HL-60 (cell line): ENCODE data around the gene ZBTB46.

Source experiments
- DNase-seq, 2 experiments: peaks; one replicate each; pipeline ENCODE4 v3.0.0-alpha.2; 2010 to 2020; ENCODE audit warnings: low read depth in 1 of 2, low spot score in 1 of 2
- H3K27ac ChIP-seq: fragments of 250-450 bp; sonication (Bioruptor Pico); replicated peaks from 2 replicates; pipeline ENCODE4 v1.5.1; 2020; ENCODE audit warnings: mild to moderate bottlenecking, moderate library complexity
- H3K27me3 ChIP-seq: fragments of 250-450 bp; sonication (Bioruptor Pico); 2 replicates; pipeline ENCODE4 v1.5.1; 2021; ENCODE audit warnings: mild to moderate bottlenecking, moderate library complexity; ENCODE audit not compliant: insufficient read depth, poor library complexity, severe bottlenecking
- H3K4me3 ChIP-seq: replicated peaks from 2 replicates; pipeline ENCODE4 v1.5.1; 2011; ENCODE audit warnings: mild to moderate bottlenecking, control low read depth, low read length; ENCODE audit not compliant: insufficient read depth
- CTCF ChIP-seq: IDR thresholded peaks from one replicate; pipeline ENCODE4 v1.5.1; 2011; ENCODE audit warnings: low read length, control low read depth, inconsistent platforms; ENCODE audit not compliant: insufficient read depth
- GABPA ChIP-seq: IDR thresholded peaks from 2 replicates; pipeline ENCODE4 v1.6.1; 2012; ENCODE audit warnings: low read depth
- POLR2AphosphoS5 ChIP-seq: IDR thresholded peaks from 2 replicates; pipeline ENCODE4 v1.6.1; 2012; ENCODE audit warnings: low read depth
- REST ChIP-seq: IDR thresholded peaks from 2 replicates; pipeline ENCODE4 v1.6.1; 2012; ENCODE audit warnings: low read depth; ENCODE audit not compliant: insufficient replicate concordance
- SPI1 ChIP-seq: IDR thresholded peaks from 2 replicates; pipeline ENCODE4 v1.6.1; 2012; ENCODE audit warnings: low read depth, mild to moderate bottlenecking, borderline replicate concordance

The ZBTB46 gene

GRCh38 chr20:63815615-63816253 lies 15.3 kb downstream of the ZBTB46 start:
- H3K4me3 ChIP-seq, result no peak overlapping the region
- DNase-seq, result no peak
- H3K27me3 ChIP-seq, result no peaks in the 10 kb centered on the region
- no peak for TF ChIP-seq CTCF
- TF ChIP-seq GABPA, result no peak
- TF ChIP-seq POLR2AphosphoS5, result no peak
- no peak for TF ChIP-seq SPI1
- TF ChIP-seq REST, result no peak
- no peak overlapping the region for H3K27ac ChIP-seq

GRCh38 chr20:63814891-63815614 lies 16.0 kb downstream of the ZBTB46 start:
- DNase-seq, result no peak
- H3K27ac ChIP-seq, result no peak overlapping the region
- no peaks in the 10 kb centered on the region for H3K27me3 ChIP-seq
- TF ChIP-seq GABPA (no peak), REST (no peak), POLR2AphosphoS5 (no peak), CTCF (no peak), SPI1 (no peak)
- no peak overlapping the region for H3K4me3 ChIP-seq

- Histone ChIP-seq H3K27me3 (no peaks in the 10 kb centered on the region), H3K4me3 (no peak overlapping the region), H3K27ac (no peak overlapping the region)
- no peak for DNase-seq
- TF ChIP-seq GABPA (no peak), REST (no peak), SPI1 (no peak), CTCF (no peak), POLR2AphosphoS5 (no peak)
Measured at GRCh38 chr20:63811491-63811875, 19.6 kb downstream of the ZBTB46 start.
